Osteoblast (primary cell): ENCODE measurements around the gene SIRT5. TPM values are rescaled to one million over a fixed set of nuclear protein-coding genes. Genes with fewer than 3 reads are reported as not detected.

ENCODE experiments used
- DNase-seq: peaks from one replicate; pipeline ENCODE4 v3.0.0; 2011; ENCODE audit warnings: low spot score, mixed read lengths; ENCODE audit not compliant: insufficient read length; ENCODE audit errors: missing footprints
- H2AFZ ChIP-seq: 2 replicates; pipeline ENCODE4 v1.6.0; 2011; ENCODE audit warnings: mild to moderate bottlenecking, low read length
- H3K27ac ChIP-seq: 2 replicates; pipeline ENCODE4 v1.5.1; 2011; ENCODE audit warnings: mild to moderate bottlenecking, low read depth, low read length, moderate library complexity
- H3K27me3 ChIP-seq: 2 replicates; pipeline ENCODE4 v1.6.0; 2012; ENCODE audit warnings: mild to moderate bottlenecking, control low read depth, inconsistent platforms, low read length, moderate library complexity; ENCODE audit not compliant: insufficient read depth
- H3K36me3 ChIP-seq: 2 replicates; pipeline ENCODE4 v1.5.1; 2011; ENCODE audit warnings: mild to moderate bottlenecking, low read length, control low read depth, moderate library complexity; ENCODE audit not compliant: insufficient read depth
- H3K4me1 ChIP-seq: 2 replicates; pipeline ENCODE4 v1.5.1; 2011; ENCODE audit warnings: mild to moderate bottlenecking, low read length, control low read depth, moderate library complexity; ENCODE audit not compliant: insufficient read depth
- H3K4me2 ChIP-seq: 2 replicates; pipeline ENCODE4 v1.6.0; 2011; ENCODE audit warnings: mild to moderate bottlenecking, low read length; ENCODE audit not compliant: insufficient read depth
- H3K4me3 ChIP-seq: fragments of 200-600 bp; sonication (generic); 3 replicates; pipeline ENCODE4 v1.5.1; 2012; ENCODE audit warnings: mild to moderate bottlenecking, low read length, inconsistent platforms; ENCODE audit not compliant: insufficient read depth
- H3K79me2 ChIP-seq: 2 replicates; pipeline ENCODE4 v1.6.0; 2012; ENCODE audit warnings: mild to moderate bottlenecking, low read length, control low read depth, inconsistent platforms; ENCODE audit not compliant: insufficient read depth
- H3K9me3 ChIP-seq: 2 replicates; pipeline ENCODE4 v1.5.1; 2011; ENCODE audit warnings: low read depth, low read length, control low read depth
- H4K20me1 ChIP-seq: 2 replicates; pipeline ENCODE4 v1.6.0; 2012; ENCODE audit warnings: mild to moderate bottlenecking, low read length, control low read depth; ENCODE audit not compliant: insufficient read depth
- total RNA-seq: library from RNA; depleted of rRNA; stranded (reverse); fragments of >200 nt; gene quantifications from 2 replicates; pipeline ENCODE4 v1.2.3, GENCODE V29; 2012
- TF ChIP-seq, protein P1 (sequence below): IDR thresholded peaks from 2 replicates; pipeline ENCODE4 v1.5.1; 2011; ENCODE audit warnings: mild to moderate bottlenecking, low read depth, low read length, moderate library complexity; ENCODE audit errors: extremely low read depth

The SIRT5 gene
- total RNA-seq, 1 donor = 9.0 TPM

DNA sequence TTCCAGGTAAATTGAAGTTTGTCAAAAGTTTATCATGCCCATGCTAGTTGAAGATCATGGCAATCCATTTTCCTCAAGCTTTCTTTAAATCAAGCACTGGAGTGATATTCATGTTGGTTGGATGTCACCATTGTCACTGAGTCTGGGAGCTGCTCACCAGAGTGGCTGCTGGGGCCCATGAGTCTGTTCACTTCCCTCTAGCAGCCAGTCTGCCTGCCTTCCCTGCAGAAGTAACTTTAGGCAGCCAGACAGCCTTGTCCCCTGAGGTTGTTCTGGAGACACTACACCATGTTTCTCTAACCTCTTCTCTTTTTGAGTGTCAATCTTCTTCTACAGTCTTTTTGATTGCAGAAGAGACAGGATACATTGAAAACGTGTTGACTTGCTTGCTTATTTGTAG lies 5.5 kb downstream of the SIRT5 start:
- Histone ChIP-seq H3K4me2 (no peak overlapping the region), H3K27ac (no peak overlapping the region), H3K79me2 (peaks cover 11% of the 10 kb centered on the region), H2AFZ (no peak overlapping the region), H3K36me3 (peaks cover 5% of the 10 kb centered on the region), H3K27me3 (no peaks in the 10 kb centered on the region), H3K4me3 (no peak overlapping the region), H3K9me3 (no peaks in the 10 kb centered on the region), H4K20me1 (peaks cover 4% of the 10 kb centered on the region), H3K4me1 (no peaks in the 10 kb centered on the region)
- TF ChIP-seq, protein P1, sequence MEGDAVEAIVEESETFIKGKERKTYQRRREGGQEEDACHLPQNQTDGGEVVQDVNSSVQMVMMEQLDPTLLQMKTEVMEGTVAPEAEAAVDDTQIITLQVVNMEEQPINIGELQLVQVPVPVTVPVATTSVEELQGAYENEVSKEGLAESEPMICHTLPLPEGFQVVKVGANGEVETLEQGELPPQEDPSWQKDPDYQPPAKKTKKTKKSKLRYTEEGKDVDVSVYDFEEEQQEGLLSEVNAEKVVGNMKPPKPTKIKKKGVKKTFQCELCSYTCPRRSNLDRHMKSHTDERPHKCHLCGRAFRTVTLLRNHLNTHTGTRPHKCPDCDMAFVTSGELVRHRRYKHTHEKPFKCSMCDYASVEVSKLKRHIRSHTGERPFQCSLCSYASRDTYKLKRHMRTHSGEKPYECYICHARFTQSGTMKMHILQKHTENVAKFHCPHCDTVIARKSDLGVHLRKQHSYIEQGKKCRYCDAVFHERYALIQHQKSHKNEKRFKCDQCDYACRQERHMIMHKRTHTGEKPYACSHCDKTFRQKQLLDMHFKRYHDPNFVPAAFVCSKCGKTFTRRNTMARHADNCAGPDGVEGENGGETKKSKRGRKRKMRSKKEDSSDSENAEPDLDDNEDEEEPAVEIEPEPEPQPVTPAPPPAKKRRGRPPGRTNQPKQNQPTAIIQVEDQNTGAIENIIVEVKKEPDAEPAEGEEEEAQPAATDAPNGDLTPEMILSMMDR = no peak
- DNase-seq = no peak

DNA sequence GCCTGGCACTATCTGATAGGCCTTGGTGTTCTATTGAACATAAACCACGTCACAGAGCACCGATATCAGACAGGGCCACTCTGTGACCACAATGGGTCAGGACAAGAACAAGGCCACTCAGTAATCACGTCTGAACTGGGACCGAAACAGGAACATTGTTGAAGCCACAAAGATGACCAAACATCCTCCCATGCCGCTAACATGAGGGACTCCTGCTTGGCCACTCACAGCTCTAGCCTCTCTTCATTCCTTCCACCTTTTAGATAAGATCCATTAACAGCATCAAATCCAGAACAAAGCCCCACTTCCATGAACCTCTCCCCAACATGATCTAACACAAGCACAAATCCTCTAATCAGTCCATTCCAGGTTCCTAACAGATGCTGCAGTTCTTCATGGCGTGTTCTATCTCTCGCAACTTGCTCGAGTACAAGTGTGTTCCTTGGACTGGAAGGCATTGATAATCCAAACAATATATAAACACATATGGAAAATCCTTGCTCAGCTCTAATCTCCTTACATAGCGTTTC lies 7.4 kb downstream of the SIRT5 start:
- H3K4me1 ChIP-seq = no peaks in the 10 kb centered on the region
- H3K9me3 ChIP-seq = no peaks in the 10 kb centered on the region
- no peak for DNase-seq
- TF ChIP-seq, protein P1 = no peak
- H3K36me3 ChIP-seq = peaks cover 6% of the 10 kb centered on the region
- H3K79me2 ChIP-seq = peaks cover under 1% of the 10 kb centered on the region
- H3K27ac ChIP-seq = no peak overlapping the region
- H4K20me1 ChIP-seq = no peaks in the 10 kb centered on the region
- no peak overlapping the region for H3K4me3 ChIP-seq
- no peaks in the 10 kb centered on the region for H3K27me3 ChIP-seq
- no peak overlapping the region for H3K4me2 ChIP-seq
- no peak overlapping the region for H2AFZ ChIP-seq

- H3K27me3 ChIP-seq = no peaks in the 10 kb centered on the region
- peak; percentile 85 for DNase-seq
- no peaks in the 10 kb centered on the region for H4K20me1 ChIP-seq
- H3K36me3 ChIP-seq = peaks cover 15% of the 10 kb centered on the region
- TF ChIP-seq, protein P1 = no peak
- H2AFZ ChIP-seq = peak overlapping the region; percentile 6
- no peak overlapping the region for H3K4me2 ChIP-seq
- H3K4me3 ChIP-seq = no peak overlapping the region
- H3K79me2 ChIP-seq = no peaks in the 10 kb centered on the region
- no peak overlapping the region for H3K27ac ChIP-seq
- peaks cover 4% of the 10 kb centered on the region for H3K4me1 ChIP-seq
- no peaks in the 10 kb centered on the region for H3K9me3 ChIP-seq
Measured at GRCh38 chr6:13586603-13587542, 12.5 kb downstream of the SIRT5 start.

DNA sequence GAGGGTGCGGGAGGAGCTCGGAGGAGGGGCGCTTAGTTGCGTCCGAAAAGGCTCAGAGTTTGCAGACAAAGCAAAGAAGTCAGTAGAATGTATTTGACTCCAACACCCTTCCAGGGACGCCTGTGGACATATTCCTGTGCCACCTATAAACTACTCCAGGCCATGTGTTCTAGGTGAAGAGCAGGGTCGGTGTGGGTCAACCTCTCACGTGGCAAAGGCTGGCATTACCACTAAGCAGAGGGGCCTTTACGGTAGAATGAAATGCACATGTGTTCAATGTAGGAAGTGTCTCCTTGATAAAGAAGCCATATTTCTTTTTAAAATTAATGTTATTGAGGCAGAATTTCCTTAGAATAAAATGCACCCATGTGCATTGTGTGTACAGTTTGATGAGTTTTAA lies 15.4 kb downstream of the SIRT5 start:
- no peak overlapping the region for H3K27ac ChIP-seq
- H3K4me1 ChIP-seq = peaks cover 4% of the 10 kb centered on the region
- H2AFZ ChIP-seq = no peak overlapping the region
- TF ChIP-seq, protein P1 = no peak
- H3K36me3 ChIP-seq = peaks cover 11% of the 10 kb centered on the region
- H3K27me3 ChIP-seq = no peaks in the 10 kb centered on the region
- no peak for DNase-seq
- H3K79me2 ChIP-seq = no peaks in the 10 kb centered on the region
- no peak overlapping the region for H3K4me3 ChIP-seq
- no peak overlapping the region for H3K4me2 ChIP-seq
- H4K20me1 ChIP-seq = no peaks in the 10 kb centered on the region
- no peaks in the 10 kb centered on the region for H3K9me3 ChIP-seq
